SJSA1 (cell line): Measurements from ENCODE around the gene ZCCHC2. TPM values are rescaled to one million over a fixed set of nuclear protein-coding genes. Genes with fewer than 3 reads are reported as not detected.

Experiments
- DNase-seq, 2 experiments: peaks; one replicate each; pipeline ENCODE4 v3.0.0-alpha.2; 2015 to 2020; ENCODE audit warnings: low spot score in 2 of 2, low read depth in 1 of 2
- H3K27ac ChIP-seq: fragments of 250-450 bp; sonication (Bioruptor Pico); 2 replicates; pipeline ENCODE4 v1.5.1; 2020; ENCODE audit warnings: mild to moderate bottlenecking, moderate library complexity
- H3K27me3 ChIP-seq: fragments of 250-450 bp; sonication (Bioruptor Pico); replicated peaks from 2 replicates; pipeline ENCODE4 v1.5.1; 2020; ENCODE audit warnings: mild to moderate bottlenecking, moderate library complexity
- H3K36me3 ChIP-seq: fragments of 250-450 bp; sonication (Bioruptor Pico); 2 replicates; pipeline ENCODE4 v1.5.1; 2020; ENCODE audit warnings: mild to moderate bottlenecking
- H3K4me1 ChIP-seq: fragments of 250-450 bp; sonication (Bioruptor Pico); replicated peaks from 2 replicates; pipeline ENCODE4 v1.6.1; 2021; ENCODE audit warnings: mild to moderate bottlenecking
- H3K4me3 ChIP-seq: fragments of 250-450 bp; sonication (Bioruptor Pico); 2 replicates; pipeline ENCODE4 v1.5.1; 2020; ENCODE audit warnings: mild to moderate bottlenecking
- H3K9me3 ChIP-seq: fragments of 250-450 bp; sonication (Bioruptor Pico); replicated peaks from 2 replicates; pipeline ENCODE4 v1.5.1; 2020; ENCODE audit warnings: mild to moderate bottlenecking
- total RNA-seq: library from RNA; depleted of rRNA; stranded (reverse); fragments of >200 nt; shearing (Covaris generic); gene quantifications from 2 replicates; pipeline ENCODE4 v1.2.3, GENCODE V29; 2014

Gene ZCCHC2
- total RNA-seq, 1 experiment from 2014 or later, result 3.3 TPM

- Histone ChIP-seq H3K27ac (no peak overlapping the region), H3K9me3 (no peaks in the 10 kb centered on the region), H3K4me1 (peaks cover 10% of the 10 kb centered on the region; the same call in 1 of the 2 replicates), H3K27me3 (no peaks in the 10 kb centered on the region; the same call in 1 of the 2 replicates), H3K36me3 (no peaks in the 10 kb centered on the region), H3K4me3 (no peak overlapping the region)
- no peak for DNase-seq
Measured at GRCh38 chr18:62583376-62583775, 60.6 kb downstream of the ZCCHC2 start.

DNA sequence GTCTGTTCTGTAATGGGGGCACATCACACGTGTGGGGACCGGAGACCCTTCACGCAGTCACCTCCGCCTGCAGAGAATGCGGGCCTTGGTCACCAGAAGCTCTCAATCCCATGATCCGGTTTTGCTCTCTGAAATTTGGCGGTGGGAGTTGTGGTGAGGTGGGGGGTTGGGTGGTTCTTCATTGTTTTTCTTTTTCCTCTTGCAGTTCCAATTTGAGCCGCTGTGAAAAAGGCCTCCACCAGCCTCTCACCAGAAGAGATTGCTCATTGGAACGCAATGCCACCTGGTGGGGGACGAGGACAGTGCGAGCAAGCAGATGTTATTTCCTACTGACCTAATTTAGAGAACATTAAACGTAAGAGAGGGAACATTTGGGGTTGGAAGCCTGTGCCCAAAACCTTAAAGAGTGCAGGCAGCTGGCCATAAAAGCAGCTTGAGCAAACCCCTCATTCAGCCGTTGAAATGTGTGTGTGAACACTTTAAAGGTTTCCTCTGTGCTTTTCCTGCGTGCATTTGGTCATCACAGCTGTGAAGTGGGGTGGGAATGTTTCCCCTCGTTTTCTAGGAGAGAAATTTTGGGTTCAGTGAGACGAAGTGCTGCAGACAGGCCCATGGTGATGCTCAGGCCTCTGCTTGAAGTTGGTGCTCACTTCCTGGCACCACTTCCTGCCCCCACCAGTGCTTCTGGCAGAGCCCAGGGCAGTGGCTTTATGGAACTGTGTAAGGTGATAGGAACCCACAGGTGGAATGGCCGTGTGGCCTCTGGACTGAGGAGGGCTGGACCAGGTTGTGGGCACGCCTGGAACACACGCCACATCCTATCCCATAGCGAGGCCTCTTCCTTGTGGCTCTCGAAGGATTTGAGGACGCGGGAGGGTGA is 61.7 kb downstream of the ZCCHC2 start:
- H3K4me3 ChIP-seq, result no peak overlapping the region
- no peak overlapping the region for H3K27ac ChIP-seq
- no peaks in the 10 kb centered on the region for H3K36me3 ChIP-seq
- DNase-seq, result peak; percentile 73 to 87
- H3K9me3 ChIP-seq, result no peaks in the 10 kb centered on the region
- H3K27me3 ChIP-seq, result no peaks in the 10 kb centered on the region; the same call in none of the 2 replicates
- H3K4me1 ChIP-seq, result peaks cover 10% of the 10 kb centered on the region; the same call in 1 of the 2 replicates

DNA sequence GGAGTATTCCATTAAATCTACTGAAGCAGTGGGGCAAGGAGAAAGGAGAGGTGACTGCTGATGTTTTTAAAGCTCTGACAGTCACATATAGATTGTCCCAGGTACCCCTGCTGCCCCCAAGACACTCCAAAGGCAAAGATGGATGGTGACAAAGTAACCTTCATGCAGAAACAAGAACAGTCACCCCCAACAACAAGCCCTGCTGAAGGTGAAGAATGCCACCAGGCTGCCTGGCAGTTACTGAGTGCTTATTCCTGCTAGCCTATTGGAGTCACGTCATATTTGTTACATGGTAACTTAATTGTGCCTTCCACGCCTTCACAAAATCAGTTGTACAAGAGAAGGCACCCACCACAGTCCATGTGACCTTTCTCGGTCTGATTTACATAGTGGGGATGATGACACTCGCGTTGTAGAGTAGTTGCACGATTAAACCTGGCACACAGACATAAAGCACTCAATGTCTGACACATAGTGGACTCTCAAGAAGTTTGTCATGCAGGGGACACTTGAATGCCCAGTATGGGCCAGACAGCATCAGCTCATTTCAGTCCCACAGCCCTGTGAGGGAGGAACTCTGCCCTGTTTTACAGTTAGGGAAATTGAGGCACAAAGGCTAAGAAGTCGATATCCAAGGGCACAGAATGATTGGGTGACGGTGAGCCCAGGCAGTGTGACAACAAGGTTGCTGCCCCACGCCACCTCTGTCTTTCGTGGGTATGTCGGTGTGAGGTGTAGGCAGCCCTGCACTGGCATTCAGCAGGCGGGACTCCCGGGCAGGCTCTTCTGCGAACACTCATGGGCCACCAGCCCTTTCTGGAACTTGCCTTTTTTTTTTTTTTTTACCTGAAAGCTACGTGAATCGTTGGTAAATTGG is 62.7 kb downstream of the ZCCHC2 start:
- peaks cover 10% of the 10 kb centered on the region; the same call in 1 of the 2 replicates for H3K4me1 ChIP-seq
- H3K27me3 ChIP-seq, result peaks cover 5% of the 10 kb centered on the region
- no peaks in the 10 kb centered on the region for H3K36me3 ChIP-seq
- no peak for DNase-seq
- H3K9me3 ChIP-seq, result no peaks in the 10 kb centered on the region
- H3K27ac ChIP-seq, result no peak overlapping the region
- no peak overlapping the region for H3K4me3 ChIP-seq

GRCh38 chr18:62586151-62586774 is 63.4 kb downstream of the ZCCHC2 start:
- H3K9me3 ChIP-seq, result no peaks in the 10 kb centered on the region
- no peak overlapping the region for H3K4me3 ChIP-seq
- H3K27me3 ChIP-seq, result peaks cover 9% of the 10 kb centered on the region
- H3K4me1 ChIP-seq, result peaks cover 10% of the 10 kb centered on the region; the same call in 1 of the 2 replicates
- H3K36me3 ChIP-seq, result no peaks in the 10 kb centered on the region
- H3K27ac ChIP-seq, result no peak overlapping the region
- DNase-seq, result peak; percentile 57 to 73

DNA sequence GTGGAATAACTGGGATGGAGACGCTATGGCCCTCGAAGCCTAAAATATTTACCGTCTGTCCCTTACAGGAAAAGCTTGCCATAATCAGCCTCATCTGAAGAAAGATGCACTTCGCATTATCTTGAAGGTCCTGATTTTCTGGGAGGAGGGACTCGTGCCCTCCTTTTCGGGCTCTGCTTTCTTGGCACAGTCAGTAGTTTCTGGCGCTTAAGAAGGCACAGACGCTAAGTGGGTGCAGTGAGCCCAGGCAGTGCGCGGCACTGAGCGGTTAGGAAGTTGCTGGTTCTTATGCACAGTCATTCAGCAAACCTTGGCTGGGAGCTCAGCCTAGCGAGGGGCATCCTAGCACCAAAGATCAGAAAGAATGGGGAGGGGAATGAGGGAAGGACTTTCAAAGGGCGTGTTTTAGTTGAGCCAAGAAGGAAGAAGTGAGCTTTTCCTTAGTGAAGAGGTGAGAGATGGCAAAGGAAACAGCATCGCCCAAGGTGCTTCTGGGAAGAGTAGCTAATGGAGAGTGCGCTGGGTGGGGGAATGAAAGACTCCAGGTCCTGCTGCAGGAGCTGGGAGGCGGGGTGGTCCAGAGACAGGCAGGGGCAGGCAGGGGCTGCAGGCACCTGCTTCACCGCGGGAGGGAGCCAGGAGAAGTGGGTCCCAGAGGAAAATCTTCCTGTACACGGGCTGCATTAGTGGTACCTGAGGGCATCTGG is 64.1 kb downstream of the ZCCHC2 start:
- DNase-seq, result no peak
- Histone ChIP-seq H3K4me1 (peaks cover 10% of the 10 kb centered on the region; the same call in 1 of the 2 replicates), H3K36me3 (no peaks in the 10 kb centered on the region)

DNA sequence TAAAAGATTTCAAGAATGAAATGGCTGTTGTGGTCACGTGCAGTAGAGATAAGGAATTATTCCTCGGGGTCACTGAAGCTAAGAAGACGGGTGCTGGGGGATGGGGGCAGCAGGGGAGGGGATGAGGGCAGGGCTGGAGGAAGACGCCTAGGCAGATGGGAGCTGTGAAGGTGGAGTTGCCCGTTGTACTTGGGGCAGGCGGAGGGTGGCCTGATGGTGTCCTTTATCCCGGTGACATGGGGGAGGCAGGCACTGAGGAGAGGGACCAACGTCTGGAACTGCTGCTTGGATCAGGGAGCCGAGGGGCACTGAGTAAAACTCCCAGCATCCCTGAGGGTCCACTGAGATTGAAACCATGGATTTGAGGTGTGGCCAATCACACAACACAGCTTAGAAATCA is 64.9 kb downstream of the ZCCHC2 start:
- H3K27ac ChIP-seq, result no peak overlapping the region
- DNase-seq, result no peak
- H3K4me3 ChIP-seq, result no peak overlapping the region
- H3K9me3 ChIP-seq, result no peaks in the 10 kb centered on the region
- peaks cover 10% of the 10 kb centered on the region; the same call in 1 of the 2 replicates for H3K4me1 ChIP-seq
- peaks cover 9% of the 10 kb centered on the region for H3K27me3 ChIP-seq
- no peaks in the 10 kb centered on the region for H3K36me3 ChIP-seq

More for the DNA sequence above, 64.1 kb downstream of the ZCCHC2 start:
- peaks cover 9% of the 10 kb centered on the region for H3K27me3 ChIP-seq
- no peak overlapping the region for H3K4me3 ChIP-seq
- no peak overlapping the region for H3K27ac ChIP-seq
- no peaks in the 10 kb centered on the region for H3K9me3 ChIP-seq

DNA sequence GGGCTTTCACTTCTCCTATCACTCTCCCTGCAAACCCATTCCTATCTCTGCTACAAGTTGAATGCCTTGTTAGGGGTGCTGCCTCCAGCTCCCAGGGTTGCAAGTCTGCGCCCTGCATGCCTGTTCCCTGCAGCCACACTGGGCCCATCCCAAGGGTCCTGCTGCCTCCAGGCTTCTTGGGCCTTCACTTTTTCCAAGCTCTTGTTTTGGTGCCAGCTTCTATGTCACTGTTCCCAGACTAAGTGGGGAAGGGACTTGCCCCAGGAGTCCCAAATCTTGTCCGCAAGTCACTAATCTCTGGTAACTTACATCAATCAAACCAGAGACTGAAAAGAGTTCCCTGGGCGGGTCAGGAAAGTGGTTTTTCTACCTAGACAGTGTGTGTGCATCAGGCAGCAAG is 65.4 kb downstream of the ZCCHC2 start:
- DNase-seq, result no peak
- peaks cover 10% of the 10 kb centered on the region; the same call in 1 of the 2 replicates for H3K4me1 ChIP-seq
- no peaks in the 10 kb centered on the region for H3K36me3 ChIP-seq
- no peak overlapping the region for H3K4me3 ChIP-seq
- H3K27me3 ChIP-seq, result peaks cover 9% of the 10 kb centered on the region
- no peak overlapping the region for H3K27ac ChIP-seq
- H3K9me3 ChIP-seq, result no peaks in the 10 kb centered on the region

DNA sequence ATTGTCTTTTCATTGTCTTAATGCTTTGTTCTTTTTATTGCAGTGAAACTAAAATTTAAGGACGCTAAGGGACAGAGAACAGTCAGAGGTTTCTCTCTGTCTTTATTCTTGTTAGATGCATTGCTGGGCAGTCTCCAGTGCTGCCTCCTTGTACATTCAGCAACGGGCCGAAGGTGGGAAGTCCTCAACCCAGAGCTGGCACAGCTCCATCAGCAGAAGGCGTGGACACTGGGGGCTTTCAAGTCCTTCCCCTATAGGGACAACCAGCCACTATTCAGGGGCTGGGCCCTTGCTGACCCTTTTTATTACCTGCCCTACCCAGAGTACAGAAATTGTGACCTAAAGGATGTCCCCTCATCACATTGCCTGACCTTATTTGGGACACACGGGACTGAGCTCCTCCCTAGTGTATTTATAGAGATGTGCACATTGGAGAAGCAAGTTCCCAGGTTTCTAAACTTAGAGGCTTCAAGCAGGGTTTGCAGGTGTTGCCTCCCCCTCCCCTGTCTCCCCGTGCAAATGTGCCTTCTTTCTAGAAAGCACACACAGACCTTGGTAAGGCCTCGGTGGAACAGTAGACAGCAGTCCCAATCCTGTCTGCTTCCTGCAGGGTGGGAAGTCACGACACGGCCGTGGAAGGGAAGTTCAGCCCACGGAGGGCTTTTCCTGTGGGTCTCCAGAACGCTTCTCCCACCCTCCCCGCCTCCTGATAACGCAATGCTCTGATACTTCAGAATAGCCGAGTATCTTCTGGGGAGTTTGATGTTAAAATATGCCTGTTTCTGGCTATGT is 68.2 kb downstream of the ZCCHC2 start:
- H3K9me3 ChIP-seq, result no peaks in the 10 kb centered on the region
- no peak overlapping the region for H3K27ac ChIP-seq
- no peak for DNase-seq
- H3K36me3 ChIP-seq, result no peaks in the 10 kb centered on the region
- H3K4me3 ChIP-seq, result no peak overlapping the region
- peaks cover 15% of the 10 kb centered on the region for H3K27me3 ChIP-seq
- 0 out of 2 replicates have a peak, but pooled peaks cover 4% of the 10 kb centered on the region for H3K4me1 ChIP-seq

DNA sequence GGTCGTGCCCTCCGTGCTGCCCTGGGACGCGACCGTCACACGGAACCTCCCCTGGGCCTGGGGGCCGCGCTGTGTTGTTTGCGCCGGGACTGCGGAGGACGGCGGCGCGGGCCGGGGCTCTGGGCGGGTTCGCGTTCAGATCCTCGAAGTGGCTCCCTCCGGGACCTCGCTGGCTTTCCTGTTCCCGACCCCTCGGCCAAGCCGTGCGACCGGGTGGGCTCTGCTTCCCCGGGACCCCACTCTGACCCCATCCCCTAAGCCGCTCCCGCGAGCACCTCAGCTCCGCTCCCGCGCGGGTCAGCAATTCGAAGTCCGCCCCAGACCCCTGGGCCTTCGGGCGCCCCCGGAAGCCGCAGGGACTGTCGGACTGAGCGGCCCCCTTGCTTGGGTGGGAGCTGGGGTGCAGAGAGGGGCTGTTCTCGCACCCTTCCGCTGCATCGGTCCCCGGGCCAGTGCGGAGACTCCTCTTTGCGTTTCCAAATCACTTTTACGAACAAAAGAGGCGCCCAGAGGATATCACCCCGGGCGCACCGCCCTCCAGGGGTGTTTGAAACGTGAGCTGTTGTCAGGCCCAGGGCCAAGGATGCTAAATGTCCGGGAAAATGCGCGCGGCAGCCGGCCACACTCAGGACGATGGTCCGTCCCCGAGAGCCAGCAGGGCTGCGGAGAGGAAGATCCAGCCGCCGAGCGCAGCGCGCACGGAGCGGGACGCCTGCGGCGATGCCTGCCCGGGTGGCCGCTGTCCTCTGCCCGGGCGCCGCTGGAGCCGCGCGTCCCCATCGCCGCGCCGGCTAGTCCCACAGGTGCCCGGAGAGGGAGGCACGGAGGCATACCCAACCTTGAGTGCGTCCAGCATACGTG is 73.5 kb downstream of the ZCCHC2 start:
- H3K4me1 ChIP-seq, result 0 out of 2 replicates have a peak, but pooled peaks cover 3% of the 10 kb centered on the region
- H3K4me3 ChIP-seq, result no peak overlapping the region
- H3K36me3 ChIP-seq, result no peaks in the 10 kb centered on the region
- no peak overlapping the region for H3K27ac ChIP-seq
- H3K27me3 ChIP-seq, result peaks cover 39% of the 10 kb centered on the region
- no peak for DNase-seq
- H3K9me3 ChIP-seq, result no peaks in the 10 kb centered on the region

- Histone ChIP-seq H3K27ac (no peak overlapping the region), H3K4me3 (no peak overlapping the region), H3K36me3 (no peaks in the 10 kb centered on the region), H3K27me3 (peaks cover 25% of the 10 kb centered on the region), H3K4me1 (no peaks in the 10 kb centered on the region; the same call in 1 of the 2 replicates), H3K9me3 (no peaks in the 10 kb centered on the region)
- no peak for DNase-seq
Measured at GRCh38 chr18:62601871-62602270, 79.0 kb downstream of the ZCCHC2 start.

DNA sequence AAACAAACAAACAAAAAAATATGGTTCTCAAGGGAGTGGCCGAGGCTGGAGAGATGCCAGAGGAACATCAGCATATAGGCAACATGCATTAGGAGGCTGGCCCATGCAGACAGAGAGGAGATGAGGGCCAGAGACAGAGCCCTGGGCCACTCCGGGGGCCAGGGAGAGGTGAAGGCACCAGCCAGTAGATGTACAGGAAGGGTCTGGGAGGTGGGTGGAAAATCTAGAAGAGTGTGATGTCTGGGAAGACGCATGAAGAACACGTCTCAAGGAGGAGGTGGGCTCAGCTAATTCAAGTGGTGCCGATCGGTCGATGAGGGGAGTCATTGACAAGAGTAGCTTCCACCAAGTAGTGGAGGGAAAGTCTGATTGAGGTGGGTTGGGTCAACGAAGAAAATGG is 79.9 kb downstream of the ZCCHC2 start:
- no peak for DNase-seq
- Histone ChIP-seq H3K4me1 (no peaks in the 10 kb centered on the region; the same call in 1 of the 2 replicates), H3K27me3 (peaks cover 21% of the 10 kb centered on the region), H3K36me3 (no peaks in the 10 kb centered on the region), H3K9me3 (no peaks in the 10 kb centered on the region), H3K4me3 (no peak overlapping the region), H3K27ac (no peak overlapping the region)
